ENCODE results near the gene AP1M1.

Gene AP1M1

GRCh38 chr19:16233836-16234551 is 36.3 kb downstream of the AP1M1 start:
- DNase-seq = no peak

GRCh38 chr19:16234552-16235445 is 37.1 kb downstream of the AP1M1 start:
- DNase-seq = no peak

DNA sequence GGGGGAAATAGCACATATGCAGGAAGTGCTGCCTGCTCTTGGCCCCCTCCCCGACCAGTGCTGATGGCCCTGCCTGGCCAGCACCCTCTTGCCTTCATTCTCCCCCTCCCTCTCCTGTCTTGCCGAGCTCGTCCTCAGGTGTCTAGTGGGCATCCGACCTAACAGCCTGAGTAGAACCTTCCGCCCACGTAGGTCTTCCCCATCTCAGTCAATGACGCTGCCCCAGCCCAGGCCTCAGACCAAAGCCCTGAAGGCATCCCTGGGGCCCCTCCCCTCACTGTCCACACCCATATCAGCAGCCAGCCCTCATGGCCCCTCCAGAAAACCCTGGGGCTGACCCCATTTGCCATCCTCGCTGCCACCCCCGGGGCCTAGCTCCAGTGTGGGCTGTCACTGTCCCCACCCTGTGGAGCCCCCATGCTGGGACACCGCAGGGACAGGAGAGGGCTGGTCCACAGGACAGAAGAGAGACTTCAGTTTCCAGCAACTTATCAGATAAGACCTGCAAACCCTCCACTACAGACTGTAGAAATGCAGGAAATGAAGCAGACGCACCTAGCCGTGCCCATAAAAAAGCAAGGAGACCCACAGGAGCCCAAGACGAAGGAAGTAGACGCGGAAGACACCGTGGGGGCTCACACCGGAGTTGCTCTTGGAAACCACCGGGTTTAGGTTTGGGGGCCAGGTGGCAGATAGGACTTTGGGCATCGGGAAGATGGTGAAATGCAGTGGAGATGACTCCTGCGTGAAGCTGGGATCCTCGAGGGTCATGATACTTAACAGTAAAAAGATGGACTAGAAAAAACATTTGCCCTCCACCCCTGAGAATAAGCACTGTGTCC is 38.3 kb downstream of the AP1M1 start:
- DNase-seq = no peak

GRCh38 chr19:16244091-16244490 is 46.4 kb downstream of the AP1M1 start:
- DNase-seq = no peak

- DNase-seq = no peak
Observed at GRCh38 chr19:16247353-16248182, 49.9 kb downstream of the AP1M1 start.

DNA sequence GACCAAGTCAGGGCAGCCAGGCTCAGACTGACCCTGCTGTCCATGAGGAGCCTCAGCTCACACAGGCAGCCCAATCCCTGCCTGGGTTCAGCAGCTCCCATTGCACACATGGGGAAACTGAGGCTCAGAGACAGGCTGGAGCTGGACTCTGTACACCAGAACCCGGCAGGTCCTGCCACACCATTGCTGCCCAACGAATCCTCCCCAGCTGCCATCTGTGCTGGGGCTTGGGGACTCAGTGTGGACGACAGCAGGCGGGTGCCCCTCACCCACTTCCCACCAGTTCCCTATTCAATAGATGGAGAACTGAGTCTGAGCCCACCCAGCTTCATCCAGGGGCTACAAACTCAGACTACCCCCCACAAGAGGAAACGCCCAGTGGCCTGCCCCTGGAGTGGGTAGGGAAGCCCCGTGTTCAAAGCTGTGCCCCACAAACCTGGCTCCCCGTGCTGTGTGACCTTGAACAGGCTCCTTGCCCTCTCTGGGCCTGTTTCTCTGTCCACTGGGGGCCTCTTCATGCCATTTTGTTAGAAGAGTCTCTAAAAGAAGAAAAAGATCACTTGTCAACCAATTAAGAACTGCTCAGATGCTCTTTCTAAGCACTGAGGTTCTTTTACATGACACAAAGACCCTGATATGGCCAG is 50.8 kb downstream of the AP1M1 start:
- no peak for DNase-seq

DNA sequence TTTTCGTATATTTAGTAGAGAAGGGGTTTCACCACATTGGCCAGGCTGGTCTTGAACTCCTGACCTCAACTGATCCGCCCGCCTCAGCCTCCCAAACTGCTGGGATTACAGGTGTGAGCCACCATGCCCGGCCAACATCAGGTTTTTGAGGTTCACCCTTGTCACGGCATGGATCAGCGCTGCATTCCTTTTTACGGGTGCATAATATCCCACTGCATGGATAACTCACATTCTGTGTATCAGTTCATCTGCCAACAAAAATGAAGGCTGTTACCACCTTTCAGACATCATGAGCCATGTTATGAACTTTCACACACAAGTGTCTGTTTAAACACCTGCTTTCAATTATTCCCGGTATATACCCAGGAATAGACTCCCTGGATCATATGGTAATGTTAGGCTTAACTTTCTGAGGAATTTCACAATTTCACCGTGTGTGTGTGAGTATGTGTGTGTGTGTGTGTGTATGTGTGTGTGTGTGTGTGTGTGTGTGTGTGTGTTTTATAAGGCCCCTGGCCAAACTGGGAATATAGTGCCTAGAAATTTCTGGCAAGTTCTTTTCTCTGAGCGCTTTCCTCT is 52.2 kb downstream of the AP1M1 start:
- DNase-seq = no peak

DNA sequence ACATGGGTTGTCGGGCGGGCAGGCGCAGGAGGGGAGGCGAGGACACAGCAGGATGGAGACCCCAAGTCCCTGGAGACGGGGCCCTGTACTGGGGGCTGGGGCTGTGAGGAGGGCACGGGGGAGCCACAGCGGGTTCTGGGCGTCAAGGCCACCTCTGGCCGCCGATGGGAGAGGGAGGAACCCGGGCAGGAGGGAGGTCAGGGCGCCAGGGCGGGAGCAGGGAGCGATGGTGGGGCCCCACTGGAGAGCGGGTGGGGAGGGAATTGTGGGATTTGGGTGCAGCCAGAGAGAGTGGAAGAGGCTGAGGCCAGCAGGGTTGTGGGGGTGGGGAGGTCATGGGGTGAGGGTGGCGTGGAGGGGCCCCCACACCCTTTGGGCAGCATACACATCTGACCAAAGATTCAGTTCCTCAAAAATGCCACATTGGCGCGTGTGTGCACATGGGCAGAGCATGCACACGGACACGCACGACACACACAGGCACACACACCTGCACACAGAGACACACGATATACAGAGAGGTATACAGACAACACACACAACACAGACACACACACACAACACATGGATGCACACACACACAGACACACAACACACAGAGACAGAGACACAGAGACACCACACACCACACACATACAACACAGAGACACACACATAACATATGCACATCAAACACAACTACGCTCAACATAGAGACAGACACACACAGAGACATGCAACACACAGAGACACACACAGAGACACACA is 54.9 kb downstream of the AP1M1 start:
- DNase-seq = no peak

DNA sequence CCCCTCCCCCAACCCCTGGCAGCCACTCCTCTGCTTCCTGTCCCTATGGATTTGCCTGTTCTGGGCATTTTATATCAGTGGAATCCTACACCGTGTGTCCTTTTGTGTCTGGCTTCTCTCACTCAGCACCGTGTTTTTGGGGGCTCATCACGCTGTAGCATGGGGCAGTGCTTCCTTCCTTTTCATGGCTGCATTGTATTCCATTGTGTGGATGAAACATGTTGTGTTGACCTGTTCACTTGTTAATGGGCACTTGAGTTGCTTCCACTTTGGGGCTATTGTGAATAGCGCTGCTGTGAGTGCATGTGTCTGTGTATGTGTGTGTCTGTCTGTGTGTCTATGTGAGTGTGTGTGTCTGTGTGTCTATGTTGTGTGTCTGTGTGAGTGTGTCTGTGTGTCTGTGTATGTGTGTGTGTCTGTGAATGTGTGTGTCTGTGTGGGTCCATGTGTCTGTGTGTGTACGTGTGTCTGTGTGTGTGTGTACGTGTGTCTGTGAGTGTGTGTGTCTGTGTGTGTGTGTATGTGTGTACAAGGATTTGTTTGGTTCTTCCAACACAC is 57.2 kb downstream of the AP1M1 start:
- DNase-seq = no peak

GRCh38 chr19:16257509-16258002 is 59.8 kb downstream of the AP1M1 start:
- no peak for DNase-seq

GRCh38 chr19:16258440-16258903 is 60.8 kb downstream of the AP1M1 start:
- DNase-seq = no peak

DNA sequence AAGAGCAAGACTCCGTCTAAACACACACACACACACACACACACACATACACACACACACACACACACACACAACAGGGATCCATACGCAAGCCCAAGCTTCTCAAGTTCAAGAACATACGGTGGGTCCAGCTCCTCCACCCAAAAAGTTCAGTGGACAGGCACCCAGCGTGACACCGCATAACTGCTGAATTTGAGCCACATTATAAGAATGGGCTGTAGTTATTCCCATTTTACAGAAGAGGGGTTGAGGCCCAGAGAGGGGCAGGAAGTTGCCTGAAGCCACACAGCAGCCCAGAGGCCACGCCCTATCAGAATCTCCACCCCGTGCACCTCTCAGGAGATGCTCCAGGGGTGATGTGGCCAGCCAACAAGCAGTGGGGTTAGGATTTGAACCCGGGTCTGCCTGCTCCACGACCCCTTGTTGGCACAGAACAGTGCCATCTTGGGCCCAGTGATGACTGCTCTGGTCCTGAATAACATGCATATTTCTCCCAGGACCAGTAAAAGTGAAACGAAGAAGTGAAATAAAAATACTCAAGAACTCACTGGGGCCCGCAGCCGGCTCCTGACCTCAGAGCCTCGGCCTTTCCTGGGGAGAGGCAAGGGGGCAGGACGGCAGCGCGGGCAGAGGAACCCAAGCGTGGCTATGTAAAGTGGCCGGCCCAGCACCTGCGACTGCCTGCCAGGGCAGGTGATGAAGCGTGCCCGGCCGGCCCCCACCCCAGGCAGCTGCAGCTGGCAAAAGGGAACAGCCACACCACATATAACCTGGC is 61.9 kb downstream of the AP1M1 start:
- no peak for DNase-seq

GRCh38 chr19:16260160-16260811 is 62.6 kb downstream of the AP1M1 start:
- no peak for DNase-seq

DNA sequence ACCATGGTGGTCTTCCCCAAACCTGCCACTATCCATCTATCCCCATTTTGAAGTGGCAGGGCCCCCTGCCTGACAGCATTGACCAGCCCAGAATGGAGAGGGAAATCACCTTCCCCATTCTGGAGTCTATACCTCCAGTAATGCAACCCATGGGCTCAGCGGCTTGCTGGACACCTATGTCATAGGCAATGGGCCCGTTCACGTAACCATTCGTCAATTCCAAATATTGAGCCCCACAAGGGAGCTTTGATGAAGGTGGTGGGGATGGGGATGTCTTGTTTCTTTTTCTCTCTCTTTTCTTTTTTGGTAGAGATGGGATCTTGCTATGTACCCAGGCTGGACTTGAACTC is 63.1 kb downstream of the AP1M1 start:
- DNase-seq = no peak

DNA sequence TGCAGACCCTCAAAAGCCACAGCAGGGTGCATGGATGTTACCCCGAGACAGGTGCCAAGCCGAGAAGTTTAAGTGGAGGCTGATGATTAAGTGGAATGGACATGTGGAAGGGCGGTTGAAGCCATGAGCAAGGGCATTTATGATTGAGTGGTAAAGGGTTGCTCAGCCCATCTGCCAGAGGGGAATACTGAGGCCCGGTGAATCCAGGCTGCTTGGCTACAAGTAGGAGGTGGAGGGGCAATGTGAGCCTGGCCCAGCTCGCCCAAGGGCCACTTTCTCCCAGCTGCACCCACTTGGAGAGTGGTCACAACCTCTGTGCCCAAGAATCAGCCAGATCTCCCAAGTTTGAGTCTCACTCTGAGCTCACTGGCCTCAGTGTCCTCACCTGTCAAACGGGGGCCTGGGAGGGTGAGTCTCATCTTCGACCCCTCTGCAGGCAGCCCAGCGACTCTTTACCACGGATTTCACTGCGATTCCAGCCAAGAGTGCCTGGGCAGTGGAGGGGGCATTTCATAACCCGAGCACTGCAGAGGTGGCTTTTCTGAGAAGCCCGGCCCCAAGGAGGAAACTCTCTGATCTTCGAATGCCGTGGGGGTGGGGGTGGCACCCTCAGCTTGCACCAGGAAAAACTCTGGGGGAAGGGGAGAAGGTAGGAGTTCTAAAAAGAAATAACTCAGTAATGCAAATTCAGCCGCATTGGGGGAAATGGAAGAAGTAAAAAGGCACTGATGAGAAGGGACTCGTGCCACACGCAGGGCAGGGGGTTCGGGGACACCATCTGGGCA is 64.1 kb downstream of the AP1M1 start:
- no peak for DNase-seq

GRCh38 chr19:16262618-16263017 is 64.9 kb downstream of the AP1M1 start:
- no peak for DNase-seq

DNA sequence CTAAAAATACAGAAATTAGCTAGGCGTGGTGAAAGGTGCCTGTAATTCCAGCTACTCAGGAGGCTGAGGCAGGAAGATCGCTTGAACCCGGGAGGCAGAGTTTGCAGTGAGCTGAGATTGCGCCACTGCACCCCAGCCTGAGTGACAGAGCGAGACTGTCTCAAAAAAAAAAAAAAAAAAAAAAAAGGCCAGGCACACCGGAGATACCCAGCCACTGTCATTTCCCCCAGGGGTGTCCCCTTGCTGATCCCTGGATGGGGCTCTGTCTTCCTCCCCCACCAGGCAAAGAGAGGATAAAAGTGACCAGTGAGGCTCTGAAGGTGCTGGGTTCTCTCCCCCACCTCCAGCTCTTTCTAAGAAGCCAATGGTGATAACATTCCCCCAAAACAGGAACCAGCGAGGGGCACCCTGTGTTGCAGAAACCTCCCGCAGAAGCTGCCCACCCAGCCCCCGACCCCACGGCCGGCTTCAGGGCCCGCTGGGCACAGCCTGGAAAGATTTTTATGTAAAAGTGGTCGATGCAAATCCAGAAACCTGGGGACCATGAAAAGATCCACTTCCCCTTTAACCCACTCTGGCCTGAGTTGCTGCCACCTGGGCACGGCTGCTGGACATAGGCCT is 65.5 kb downstream of the AP1M1 start:
- DNase-seq = no peak

GRCh38 chr19:16265205-16265604 is 67.5 kb downstream of the AP1M1 start:
- DNase-seq = no peak

Data from NCI-H2227 treated with DMSO at 0.1 percent for 48 hours (cell line).